H1 (cell line): Measurements from ENCODE around the gene STK32C. TPM values are rescaled to one million over a fixed set of nuclear protein-coding genes. Genes with fewer than 3 reads are reported as not detected.

ENCODE experiments used
- ASH2L ChIP-seq: fragments of 200-600, 300-600 bp; sonication (generic); IDR thresholded peaks from one replicate; pipeline ENCODE4 v1.7.1; 2017; ENCODE audit warnings: low read length
- CBX8 ChIP-seq: fragments of 300-800, 300-1000 bp; sonication (generic); IDR thresholded peaks from 2 replicates; pipeline ENCODE4 v1.7.1; 2016; ENCODE audit warnings: low read depth, low read length, borderline replicate concordance
- EGR1 ChIP-seq: IDR thresholded peaks from 2 replicates; pipeline ENCODE4 v1.6.1; 2011; ENCODE audit warnings: low read depth, low read length, borderline replicate concordance
- FOSL1 ChIP-seq: IDR thresholded peaks from 2 replicates; pipeline ENCODE4 v1.6.1; 2011; ENCODE audit warnings: mild to moderate bottlenecking, low read depth, low read length, moderate library complexity; ENCODE audit not compliant: insufficient read depth
- GTF2F1 ChIP-seq: IDR thresholded peaks from 2 replicates; pipeline ENCODE4 v1.6.1; 2012; ENCODE audit warnings: low read depth, low read length, improper control_type of control experiment, borderline replicate concordance
- KDM1A ChIP-seq: fragments of 200-600, 300-600 bp; sonication (generic); IDR thresholded peaks from 2 replicates; pipeline ENCODE4 v1.7.1; 2016; ENCODE audit warnings: mild to moderate bottlenecking, low read length, borderline replicate concordance
- KDM5A ChIP-seq: fragments of 200-600 bp; IDR thresholded peaks from 2 replicates; pipeline ENCODE4 v1.7.1; 2012; ENCODE audit warnings: mild to moderate bottlenecking, low read length, inconsistent platforms, mixed read lengths
- NRF1 ChIP-seq: IDR thresholded peaks from 2 replicates; pipeline ENCODE4 v1.6.1; 2011; ENCODE audit warnings: mild to moderate bottlenecking, low read depth, low read length, improper control_type of control experiment
- SP1 ChIP-seq: IDR thresholded peaks from 2 replicates; pipeline ENCODE4 v1.6.1; 2011; ENCODE audit warnings: low read depth, low read length
- SP4 ChIP-seq: IDR thresholded peaks from 2 replicates; pipeline ENCODE4 v1.6.1; 2012; ENCODE audit warnings: low read length, inconsistent platforms
- TEAD4 ChIP-seq: IDR thresholded peaks from 2 replicates; pipeline ENCODE4 v1.6.1; 2012; ENCODE audit warnings: low read depth, low read length, inconsistent platforms, mixed read lengths
- polyA plus RNA-seq, 7 experiments: library from polyadenylated mRNA; depleted of rRNA in 3 of 7; stranded (reverse) in 5 of 7; unstranded in 2 of 7; fragments of >200 nt in 5 of 7; fragments of 200-250 nt in 2 of 7; gene quantifications; 1 replicate in 5 of 7; 2 replicates in 1 of 7; 4 replicates in 1 of 7; pipeline versions ENCODE4 v1.2.1 to v1.2.3, GENCODE V29; 2011 to 2013; ENCODE audit warnings: missing spikeins in 2 of 7, mixed read lengths in 2 of 7
- total RNA-seq: library from RNA; stranded (reverse); fragmentation: NEBNext Ultra II Directional; extraction: Animal tissue kit (Norgen Biotek cat#: 25700); gene quantifications from 2 replicates; pipeline ENCODE4 v1.2.1, GENCODE V29; 2021
- TF ChIP-seq, protein P1 (sequence below): fragments of 300-600 bp; sonication (generic); IDR thresholded peaks from 2 replicates; pipeline ENCODE4 v1.7.1; 2012; ENCODE audit warnings: low read length, moderate library complexity, mild to moderate bottlenecking, inconsistent platforms; ENCODE audit not compliant: insufficient replicate concordance

The STK32C gene
- total and polyA plus RNA-seq, 2 of the 8 experiments (the other 6 are each of a cell fraction or from before 2014, with no cell fraction given), result 10.6 to 15.6 TPM

DNA sequence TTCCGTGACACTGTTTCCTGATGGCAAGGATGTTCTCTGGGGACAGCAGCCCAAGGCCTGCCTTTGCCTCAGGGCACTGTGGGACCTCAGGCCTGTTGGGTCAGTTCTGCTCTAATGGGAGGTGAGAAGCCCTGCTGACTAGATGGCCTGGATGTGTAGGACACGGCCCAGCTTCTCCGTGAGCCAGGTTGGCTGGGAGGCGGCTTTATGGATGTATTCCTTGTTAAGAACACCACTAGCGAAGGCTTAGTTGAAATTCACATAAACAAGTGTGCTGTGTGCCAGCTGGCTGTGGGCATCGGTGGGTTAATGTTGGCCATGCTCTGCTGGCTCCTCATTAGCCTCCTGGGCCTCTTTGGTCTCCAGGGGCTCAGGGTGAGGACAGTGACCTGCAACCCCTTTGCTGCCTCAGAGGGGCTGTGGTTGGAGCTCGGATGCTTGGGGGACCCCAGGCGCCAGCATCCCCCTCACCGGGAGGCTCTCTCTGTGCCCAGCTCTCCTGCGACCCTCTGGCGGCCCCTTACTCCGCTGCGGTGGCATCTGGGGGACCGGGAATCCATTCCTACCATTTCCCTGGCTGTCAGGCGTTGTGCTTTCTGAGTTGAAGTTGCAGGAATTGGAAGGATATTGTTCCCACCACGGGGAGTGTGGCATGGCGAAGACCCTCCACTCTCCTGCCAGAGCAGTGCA is 143.8 kb downstream of the STK32C start (continued):
- TF ChIP-seq, protein P1, sequence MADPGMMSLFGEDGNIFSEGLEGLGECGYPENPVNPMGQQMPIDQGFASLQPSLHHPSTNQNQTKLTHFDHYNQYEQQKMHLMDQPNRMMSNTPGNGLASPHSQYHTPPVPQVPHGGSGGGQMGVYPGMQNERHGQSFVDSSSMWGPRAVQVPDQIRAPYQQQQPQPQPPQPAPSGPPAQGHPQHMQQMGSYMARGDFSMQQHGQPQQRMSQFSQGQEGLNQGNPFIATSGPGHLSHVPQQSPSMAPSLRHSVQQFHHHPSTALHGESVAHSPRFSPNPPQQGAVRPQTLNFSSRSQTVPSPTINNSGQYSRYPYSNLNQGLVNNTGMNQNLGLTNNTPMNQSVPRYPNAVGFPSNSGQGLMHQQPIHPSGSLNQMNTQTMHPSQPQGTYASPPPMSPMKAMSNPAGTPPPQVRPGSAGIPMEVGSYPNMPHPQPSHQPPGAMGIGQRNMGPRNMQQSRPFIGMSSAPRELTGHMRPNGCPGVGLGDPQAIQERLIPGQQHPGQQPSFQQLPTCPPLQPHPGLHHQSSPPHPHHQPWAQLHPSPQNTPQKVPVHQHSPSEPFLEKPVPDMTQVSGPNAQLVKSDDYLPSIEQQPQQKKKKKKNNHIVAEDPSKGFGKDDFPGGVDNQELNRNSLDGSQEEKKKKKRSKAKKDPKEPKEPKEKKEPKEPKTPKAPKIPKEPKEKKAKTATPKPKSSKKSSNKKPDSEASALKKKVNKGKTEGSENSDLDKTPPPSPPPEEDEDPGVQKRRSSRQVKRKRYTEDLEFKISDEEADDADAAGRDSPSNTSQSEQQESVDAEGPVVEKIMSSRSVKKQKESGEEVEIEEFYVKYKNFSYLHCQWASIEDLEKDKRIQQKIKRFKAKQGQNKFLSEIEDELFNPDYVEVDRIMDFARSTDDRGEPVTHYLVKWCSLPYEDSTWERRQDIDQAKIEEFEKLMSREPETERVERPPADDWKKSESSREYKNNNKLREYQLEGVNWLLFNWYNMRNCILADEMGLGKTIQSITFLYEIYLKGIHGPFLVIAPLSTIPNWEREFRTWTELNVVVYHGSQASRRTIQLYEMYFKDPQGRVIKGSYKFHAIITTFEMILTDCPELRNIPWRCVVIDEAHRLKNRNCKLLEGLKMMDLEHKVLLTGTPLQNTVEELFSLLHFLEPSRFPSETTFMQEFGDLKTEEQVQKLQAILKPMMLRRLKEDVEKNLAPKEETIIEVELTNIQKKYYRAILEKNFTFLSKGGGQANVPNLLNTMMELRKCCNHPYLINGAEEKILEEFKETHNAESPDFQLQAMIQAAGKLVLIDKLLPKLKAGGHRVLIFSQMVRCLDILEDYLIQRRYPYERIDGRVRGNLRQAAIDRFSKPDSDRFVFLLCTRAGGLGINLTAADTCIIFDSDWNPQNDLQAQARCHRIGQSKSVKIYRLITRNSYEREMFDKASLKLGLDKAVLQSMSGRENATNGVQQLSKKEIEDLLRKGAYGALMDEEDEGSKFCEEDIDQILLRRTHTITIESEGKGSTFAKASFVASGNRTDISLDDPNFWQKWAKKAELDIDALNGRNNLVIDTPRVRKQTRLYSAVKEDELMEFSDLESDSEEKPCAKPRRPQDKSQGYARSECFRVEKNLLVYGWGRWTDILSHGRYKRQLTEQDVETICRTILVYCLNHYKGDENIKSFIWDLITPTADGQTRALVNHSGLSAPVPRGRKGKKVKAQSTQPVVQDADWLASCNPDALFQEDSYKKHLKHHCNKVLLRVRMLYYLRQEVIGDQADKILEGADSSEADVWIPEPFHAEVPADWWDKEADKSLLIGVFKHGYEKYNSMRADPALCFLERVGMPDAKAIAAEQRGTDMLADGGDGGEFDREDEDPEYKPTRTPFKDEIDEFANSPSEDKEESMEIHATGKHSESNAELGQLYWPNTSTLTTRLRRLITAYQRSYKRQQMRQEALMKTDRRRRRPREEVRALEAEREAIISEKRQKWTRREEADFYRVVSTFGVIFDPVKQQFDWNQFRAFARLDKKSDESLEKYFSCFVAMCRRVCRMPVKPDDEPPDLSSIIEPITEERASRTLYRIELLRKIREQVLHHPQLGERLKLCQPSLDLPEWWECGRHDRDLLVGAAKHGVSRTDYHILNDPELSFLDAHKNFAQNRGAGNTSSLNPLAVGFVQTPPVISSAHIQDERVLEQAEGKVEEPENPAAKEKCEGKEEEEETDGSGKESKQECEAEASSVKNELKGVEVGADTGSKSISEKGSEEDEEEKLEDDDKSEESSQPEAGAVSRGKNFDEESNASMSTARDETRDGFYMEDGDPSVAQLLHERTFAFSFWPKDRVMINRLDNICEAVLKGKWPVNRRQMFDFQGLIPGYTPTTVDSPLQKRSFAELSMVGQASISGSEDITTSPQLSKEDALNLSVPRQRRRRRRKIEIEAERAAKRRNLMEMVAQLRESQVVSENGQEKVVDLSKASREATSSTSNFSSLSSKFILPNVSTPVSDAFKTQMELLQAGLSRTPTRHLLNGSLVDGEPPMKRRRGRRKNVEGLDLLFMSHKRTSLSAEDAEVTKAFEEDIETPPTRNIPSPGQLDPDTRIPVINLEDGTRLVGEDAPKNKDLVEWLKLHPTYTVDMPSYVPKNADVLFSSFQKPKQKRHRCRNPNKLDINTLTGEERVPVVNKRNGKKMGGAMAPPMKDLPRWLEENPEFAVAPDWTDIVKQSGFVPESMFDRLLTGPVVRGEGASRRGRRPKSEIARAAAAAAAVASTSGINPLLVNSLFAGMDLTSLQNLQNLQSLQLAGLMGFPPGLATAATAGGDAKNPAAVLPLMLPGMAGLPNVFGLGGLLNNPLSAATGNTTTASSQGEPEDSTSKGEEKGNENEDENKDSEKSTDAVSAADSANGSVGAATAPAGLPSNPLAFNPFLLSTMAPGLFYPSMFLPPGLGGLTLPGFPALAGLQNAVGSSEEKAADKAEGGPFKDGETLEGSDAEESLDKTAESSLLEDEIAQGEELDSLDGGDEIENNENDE, result no peak
- no peak for TF ChIP-seq ASH2L
- no peak for TF ChIP-seq NRF1
- TF ChIP-seq EGR1, result no peak
- no peak for TF ChIP-seq SP1
- no peak for TF ChIP-seq GTF2F1
- no peak for TF ChIP-seq KDM1A
- TF ChIP-seq KDM5A, result no peak
- no peak for TF ChIP-seq SP4
- no peak for TF ChIP-seq CBX8
- TF ChIP-seq FOSL1, result no peak
- TF ChIP-seq TEAD4, result no peak
